ENCODE measurements around the gene HCRTR1. TPM values are rescaled to one million over a fixed set of nuclear protein-coding genes. Genes with fewer than 3 reads are reported as not detected.

HCRTR1 gene
- total RNA-seq = 0.50 and 0.73 TPM in 2 replicates
- long read RNA-seq = 0 reads

DNA sequence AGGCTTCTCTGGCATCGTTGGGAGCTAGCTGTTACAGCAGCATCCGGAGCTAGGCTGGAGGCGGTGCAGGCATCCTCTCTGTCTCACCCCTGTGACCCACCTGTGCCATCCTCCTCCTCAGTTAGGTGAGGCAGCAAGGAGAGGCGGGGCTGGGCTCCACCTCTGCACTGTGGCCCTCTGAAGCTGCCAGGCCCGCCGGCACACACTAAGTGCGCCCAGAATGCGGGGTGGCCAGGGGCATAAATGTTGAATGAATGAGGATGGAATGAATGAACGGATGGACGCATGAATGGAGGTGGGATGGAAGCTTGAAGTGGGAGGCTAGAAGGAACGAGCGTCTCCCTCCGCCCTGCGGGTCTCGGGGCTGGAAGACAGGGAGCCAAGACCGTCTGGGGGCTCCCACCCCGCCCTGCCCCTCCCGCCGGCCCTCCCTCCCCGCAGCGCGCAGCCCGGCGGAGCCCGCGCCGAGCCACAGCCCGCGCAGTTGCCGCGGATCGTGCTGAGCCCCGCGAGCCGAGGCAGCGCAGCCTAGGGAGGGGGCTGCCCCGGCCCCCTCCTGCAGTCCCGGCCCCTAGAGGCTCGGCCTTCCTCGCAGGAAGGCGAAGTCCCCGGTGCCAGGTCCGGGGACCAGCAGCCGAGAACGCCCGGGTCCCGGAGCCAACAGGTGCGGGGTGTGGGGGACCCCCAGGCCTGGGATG is at the start of gene HCRTR1:
Gene HCRTR1 (plus strand): TSS at position 472 of the 698 bp plus-strand sequence. CDS start 1,504 bp downstream, outside the sequence.
- H3K9me3 Mint-ChIP-seq (ENCODE audit: unreplicated experiment) = no peaks in the 10 kb centered on the region
- TF ChIP-seq, protein P1, sequence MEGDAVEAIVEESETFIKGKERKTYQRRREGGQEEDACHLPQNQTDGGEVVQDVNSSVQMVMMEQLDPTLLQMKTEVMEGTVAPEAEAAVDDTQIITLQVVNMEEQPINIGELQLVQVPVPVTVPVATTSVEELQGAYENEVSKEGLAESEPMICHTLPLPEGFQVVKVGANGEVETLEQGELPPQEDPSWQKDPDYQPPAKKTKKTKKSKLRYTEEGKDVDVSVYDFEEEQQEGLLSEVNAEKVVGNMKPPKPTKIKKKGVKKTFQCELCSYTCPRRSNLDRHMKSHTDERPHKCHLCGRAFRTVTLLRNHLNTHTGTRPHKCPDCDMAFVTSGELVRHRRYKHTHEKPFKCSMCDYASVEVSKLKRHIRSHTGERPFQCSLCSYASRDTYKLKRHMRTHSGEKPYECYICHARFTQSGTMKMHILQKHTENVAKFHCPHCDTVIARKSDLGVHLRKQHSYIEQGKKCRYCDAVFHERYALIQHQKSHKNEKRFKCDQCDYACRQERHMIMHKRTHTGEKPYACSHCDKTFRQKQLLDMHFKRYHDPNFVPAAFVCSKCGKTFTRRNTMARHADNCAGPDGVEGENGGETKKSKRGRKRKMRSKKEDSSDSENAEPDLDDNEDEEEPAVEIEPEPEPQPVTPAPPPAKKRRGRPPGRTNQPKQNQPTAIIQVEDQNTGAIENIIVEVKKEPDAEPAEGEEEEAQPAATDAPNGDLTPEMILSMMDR (IDR thresholded peaks at IDR 0.05) = no peak
- peaks cover 15% of the 10 kb centered on the region for H3K27me3 Mint-ChIP-seq (ENCODE audit: unreplicated experiment)
- no peak within 1 kb of the TSS for H3K27ac Mint-ChIP-seq (ENCODE audit: unreplicated experiment)
- H3K36me3 Mint-ChIP-seq (ENCODE audit: unreplicated experiment) = no peaks in the 10 kb centered on the region
- peaks cover 16% of the 10 kb centered on the region for H3K4me1 Mint-ChIP-seq (ENCODE audit: unreplicated experiment)
- no peak for DNase-seq (ENCODE audit: extremely low spot score, unreplicated experiment)
- H3K4me3 Mint-ChIP-seq (ENCODE audit: unreplicated experiment) = peak within 1 kb of the TSS; percentile 73

DNA sequence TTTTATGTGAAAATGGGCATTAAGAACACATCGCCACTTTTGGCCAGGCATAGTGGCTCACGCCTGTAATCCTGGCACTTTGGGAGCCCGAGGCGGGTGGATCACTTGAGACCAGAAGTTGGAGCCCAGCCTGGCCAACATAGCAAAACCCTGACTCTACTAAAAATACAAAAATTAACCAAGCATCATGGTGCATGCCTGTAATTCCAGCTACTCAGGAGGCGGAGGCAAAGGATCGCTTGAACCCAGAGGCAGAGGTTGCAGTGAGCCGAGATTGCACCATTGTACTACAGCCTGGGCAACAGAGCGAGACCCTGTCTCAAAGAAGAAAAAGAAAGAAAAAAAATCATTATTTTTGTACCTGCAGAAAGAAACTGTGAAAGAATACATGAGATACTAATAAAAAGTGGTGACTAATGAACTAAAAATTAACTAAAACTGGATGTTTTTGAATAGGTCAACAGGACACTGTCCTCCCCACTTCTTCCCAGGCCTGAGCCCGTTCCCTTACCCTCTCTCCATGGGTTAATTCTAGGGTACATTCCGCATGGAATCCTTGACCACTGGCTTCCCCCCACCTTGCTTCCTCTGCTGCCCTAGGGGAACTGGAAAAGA is 49.4 kb upstream of the HCRTR1 start:
- DNase-seq (ENCODE audit: extremely low spot score, unreplicated experiment) = no peak
- Mint-ChIP-seq H3K9me3 (ENCODE audit: unreplicated experiment) (no peaks in the 10 kb centered on the region), H3K27ac (ENCODE audit: unreplicated experiment) (no peak overlapping the region), H3K4me1 (ENCODE audit: unreplicated experiment) (peaks cover 14% of the 10 kb centered on the region), H3K27me3 (ENCODE audit: unreplicated experiment) (peaks cover 2% of the 10 kb centered on the region), H3K4me3 (ENCODE audit: unreplicated experiment) (no peak overlapping the region), H3K36me3 (ENCODE audit: unreplicated experiment) (no peaks in the 10 kb centered on the region)
- TF ChIP-seq, protein P1 (IDR thresholded peaks at IDR 0.05) = no peak

DNA sequence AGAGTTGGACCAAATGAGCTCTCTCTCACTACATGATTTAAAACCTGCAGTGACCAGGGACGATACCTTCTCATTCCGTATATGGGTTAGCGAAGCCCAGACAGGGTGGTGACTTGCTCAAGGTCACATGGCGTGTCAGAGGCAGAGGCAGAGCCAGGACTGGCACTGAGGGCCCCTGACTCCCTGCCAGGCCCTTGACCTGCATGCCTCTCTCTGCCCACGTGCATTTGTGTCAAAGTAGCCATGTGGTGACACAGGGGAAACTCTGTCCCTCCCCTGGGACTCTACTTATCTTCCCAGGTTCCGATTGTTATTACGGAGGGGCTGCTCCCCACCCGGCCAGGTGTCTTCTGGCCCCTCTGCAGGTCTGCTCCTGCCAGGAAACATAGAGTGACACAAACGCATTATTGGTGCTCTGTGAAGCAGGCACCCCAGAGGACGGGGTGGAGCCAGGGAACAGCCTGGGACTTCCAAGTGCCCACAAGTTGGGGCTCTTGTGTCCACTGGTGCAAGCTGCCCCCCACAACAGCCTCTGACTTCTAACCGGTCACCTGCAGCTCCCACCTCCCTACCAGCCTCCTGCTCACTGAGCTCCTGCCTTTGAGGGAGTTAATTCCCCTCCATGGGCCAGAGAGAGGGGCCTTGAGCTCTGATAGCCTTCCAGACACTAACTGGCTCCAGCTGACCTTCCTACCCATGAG is 48.4 kb upstream of the HCRTR1 start:
- Mint-ChIP-seq H3K9me3 (ENCODE audit: unreplicated experiment) (no peaks in the 10 kb centered on the region), H3K27ac (ENCODE audit: unreplicated experiment) (no peak overlapping the region), H3K4me3 (ENCODE audit: unreplicated experiment) (no peak overlapping the region), H3K36me3 (ENCODE audit: unreplicated experiment) (no peaks in the 10 kb centered on the region), H3K4me1 (ENCODE audit: unreplicated experiment) (peaks cover 24% of the 10 kb centered on the region), H3K27me3 (ENCODE audit: unreplicated experiment) (peaks cover 2% of the 10 kb centered on the region)
- no peak for DNase-seq (ENCODE audit: extremely low spot score, unreplicated experiment)
- TF ChIP-seq, protein P1 (IDR thresholded peaks at IDR 0.05) = no peak

DNA sequence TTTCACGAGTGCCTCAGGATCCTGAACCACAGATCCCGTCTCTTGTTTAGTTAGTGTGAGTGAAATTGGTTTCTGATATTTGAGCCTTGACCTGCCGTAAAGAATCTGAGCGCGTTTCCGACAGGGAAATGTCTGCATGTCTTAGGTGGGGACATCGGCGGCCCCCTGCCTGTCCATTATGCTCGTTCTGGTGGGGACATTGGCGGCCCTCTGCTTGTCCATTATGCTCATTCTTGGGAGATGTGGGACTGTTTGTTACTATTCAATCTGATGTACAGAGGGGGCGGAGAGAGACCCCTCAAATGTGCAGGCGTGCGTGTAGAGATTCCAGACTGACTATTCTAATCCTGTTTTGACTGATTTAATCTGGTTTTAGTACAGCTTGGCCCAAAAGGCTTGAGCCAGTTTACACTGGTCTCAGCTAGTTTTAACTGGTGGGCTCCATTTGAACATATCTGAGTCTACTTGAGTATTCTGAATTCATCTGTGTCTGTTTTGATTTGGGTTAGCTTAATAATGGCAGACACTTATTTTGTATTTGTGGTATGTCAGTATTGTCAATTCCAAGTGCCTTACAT is 47.8 kb upstream of the HCRTR1 start:
- Mint-ChIP-seq H3K4me3 (ENCODE audit: unreplicated experiment) (no peak overlapping the region), H3K36me3 (ENCODE audit: unreplicated experiment) (no peaks in the 10 kb centered on the region), H3K9me3 (ENCODE audit: unreplicated experiment) (no peaks in the 10 kb centered on the region), H3K4me1 (ENCODE audit: unreplicated experiment) (peaks cover 27% of the 10 kb centered on the region), H3K27me3 (ENCODE audit: unreplicated experiment) (peaks cover 2% of the 10 kb centered on the region), H3K27ac (ENCODE audit: unreplicated experiment) (no peak overlapping the region)
- TF ChIP-seq, protein P1 (IDR thresholded peaks at IDR 0.05) = no peak
- no peak for DNase-seq (ENCODE audit: extremely low spot score, unreplicated experiment)
